HG02884 (cell line): ENCODE data around the gene CUX1.
"Not testable (repeated sequence)": the region's sequence is repeated elsewhere in the genome, so short reads cannot be mapped to it uniquely, and the experiment has no call there.

Source experiments
- ATAC-seq: cut with Tn5 transposase; IDR thresholded peaks from one replicate; pipeline ENCODE4 v1.9.1; 2021; ENCODE audit warnings: mild to moderate bottlenecking, moderate library complexity; ENCODE audit not compliant: unreplicated experiment

CUX1 gene

DNA sequence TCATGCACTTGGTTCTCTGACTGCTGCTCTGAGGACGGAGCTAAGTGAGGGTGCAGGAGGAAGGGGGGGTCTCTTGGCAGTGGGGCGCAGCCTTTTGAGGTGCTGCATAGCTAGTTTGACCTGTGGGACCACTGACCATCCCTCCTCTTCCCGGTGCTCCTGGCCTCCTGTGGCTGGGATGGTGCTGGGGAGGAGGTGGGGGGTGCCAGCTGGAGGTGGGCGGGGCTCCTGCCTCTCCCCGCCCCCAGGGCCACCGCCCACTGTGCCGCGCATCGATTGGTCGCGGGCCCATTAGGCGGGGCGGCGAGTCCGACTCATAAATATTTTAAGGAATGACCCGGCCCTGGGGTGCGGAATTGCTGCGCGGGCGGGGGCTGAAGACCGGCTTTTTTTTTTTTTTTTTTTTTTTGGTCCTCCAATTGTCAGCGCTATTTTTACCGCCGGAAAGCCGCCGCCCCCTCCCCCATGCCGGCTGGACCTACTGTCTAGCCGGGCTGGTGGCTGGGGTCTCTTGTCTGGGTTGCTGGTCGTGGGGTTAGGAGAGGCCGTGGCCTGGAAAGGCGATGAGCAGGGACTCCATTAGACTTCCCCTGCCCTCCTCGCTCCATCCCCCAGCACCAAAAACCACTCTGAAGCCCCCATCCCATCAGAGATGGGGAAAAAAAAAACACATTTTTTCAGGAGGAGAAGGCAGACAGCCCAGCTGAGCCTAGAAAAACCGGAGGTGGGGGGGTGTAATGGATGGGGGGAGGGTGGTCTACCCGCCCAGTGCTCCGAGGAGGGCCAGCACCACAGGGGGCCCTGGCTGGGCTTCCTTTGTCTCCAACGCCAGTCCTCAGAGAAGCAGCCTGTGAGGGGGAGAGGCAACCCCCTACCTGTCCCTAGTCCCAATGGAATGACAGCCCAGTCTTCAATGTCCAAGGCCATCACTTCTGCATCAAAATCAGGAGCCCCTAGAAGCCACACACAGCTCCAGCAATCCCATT is 475.7 kb downstream of the CUX1 start:
- ATAC-seq: no peak

DNA sequence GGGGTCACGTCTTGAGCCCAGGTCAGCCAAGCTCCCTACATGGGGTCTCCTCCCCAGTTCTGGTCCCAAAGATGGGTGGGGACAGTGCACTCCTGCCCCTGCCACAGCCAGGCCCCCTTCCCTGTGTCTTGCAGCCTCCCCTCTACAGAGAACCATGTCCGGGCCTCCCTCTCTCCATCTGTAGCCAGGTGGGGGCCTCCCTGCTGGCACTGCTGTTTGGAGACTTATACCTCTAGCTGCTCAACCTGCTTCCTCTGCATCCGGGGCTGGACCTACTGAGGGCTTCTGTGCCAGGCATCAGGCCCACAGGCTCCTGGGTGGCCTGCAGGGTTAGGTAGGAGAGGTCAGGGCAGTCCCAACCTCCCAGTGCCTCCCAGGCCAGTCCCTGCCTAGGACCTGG is 477.2 kb downstream of the CUX1 start:
- no peak for ATAC-seq

- no peak for ATAC-seq
Measured at GRCh38 chr7:102295346-102296178, 478.1 kb downstream of the CUX1 start.

GRCh38 chr7:102296179-102296438 is 478.7 kb downstream of the CUX1 start:
- ATAC-seq: no peak

GRCh38 chr7:102296514-102296913 is 479.1 kb downstream of the CUX1 start:
- ATAC-seq: no peak

DNA sequence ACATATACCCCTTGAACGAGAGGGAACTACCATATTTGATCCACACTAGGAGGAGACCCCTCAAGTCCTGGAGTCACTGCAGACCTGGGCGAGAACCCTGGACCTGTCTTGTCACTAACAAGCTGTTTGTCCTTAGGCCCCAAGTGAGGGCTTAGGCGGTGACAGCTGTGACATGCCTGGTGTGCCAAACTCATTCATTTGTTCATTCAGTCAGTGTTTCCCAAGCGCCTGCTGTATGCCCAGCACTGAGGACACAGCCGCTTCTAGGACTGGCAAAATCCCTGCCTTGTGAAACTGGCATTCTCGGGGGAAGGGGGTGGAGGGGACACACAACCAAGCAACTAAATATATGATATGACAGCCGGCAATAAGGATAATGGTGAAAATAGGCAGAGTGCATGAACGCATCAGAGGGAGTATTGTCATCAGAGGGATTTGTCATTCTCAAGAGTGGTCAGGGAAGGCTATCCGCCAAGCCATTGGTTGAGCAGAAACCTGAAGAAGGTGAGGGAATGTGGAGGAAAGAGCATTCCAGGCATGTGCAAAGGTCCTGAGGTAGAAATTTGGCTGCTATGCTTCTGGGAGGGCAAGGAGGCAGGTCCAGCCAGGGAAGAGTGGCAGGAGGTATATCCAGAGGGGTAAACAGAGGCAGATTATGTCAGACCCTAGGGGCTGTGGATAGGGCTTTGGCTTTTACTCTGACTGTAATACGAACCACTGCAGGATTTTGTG is 480.2 kb downstream of the CUX1 start:
- no peak for ATAC-seq

- no peak for ATAC-seq
Measured at GRCh38 chr7:102300643-102301221, 483.3 kb downstream of the CUX1 start.

DNA sequence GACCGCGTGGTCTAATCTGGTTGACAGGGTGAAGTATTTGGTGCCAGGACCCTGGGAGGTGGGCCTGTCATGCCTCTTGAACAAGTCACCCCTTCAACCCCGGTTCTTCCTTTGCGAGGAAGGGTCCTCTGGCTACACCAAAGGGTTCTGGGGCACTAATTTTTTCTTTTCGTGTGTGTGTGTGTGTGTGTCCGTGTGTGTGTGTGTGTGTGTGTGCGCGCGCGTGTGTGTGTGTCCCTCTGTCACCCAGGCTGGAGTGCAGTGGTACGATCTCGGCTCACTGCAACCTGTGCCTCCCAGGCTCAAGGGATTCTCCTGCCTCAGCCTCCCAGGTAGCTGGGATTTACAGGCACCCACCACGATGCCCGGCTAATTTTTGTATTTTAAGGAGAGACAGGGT is 483.9 kb downstream of the CUX1 start:
- ATAC-seq: not testable (repeated sequence)

GRCh38 chr7:102302025-102302424 is 484.6 kb downstream of the CUX1 start:
- ATAC-seq: no peak

DNA sequence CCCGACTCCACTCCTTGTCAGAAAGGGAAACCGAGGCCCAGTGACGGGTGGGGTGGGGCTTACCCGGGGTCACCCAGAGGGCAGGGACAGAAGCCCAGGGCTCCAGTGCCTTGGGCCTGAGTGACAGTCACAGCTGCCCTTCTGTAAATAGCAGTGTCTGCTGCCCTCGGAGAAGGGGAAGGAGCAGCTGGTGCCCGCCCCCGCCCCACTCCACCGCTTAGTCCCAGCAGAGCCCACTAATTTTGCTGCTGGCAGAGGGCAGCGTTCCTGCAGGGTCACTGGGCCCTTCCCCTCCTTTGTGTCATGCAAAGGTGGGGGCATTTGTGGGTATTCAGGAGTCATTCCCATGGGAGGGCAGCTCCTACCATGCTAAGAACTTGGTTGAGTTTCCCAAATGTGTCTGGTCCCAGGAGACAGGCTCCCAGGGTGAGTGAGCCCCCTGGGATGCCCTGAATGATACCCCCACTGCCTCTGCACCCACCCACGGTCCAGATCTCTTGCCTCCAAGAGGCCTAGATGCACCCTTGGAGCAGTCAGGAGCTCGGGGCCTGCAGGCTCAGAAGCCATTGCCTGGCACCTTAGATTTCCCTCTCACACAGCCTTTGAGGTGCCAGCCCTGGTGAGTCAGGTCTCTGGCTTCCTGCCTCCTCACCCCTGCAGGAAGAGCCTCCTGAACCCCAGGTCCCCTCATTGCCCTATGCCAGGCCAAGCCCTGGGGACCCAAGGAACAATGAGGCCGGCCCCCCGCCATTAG is 486.4 kb downstream of the CUX1 start:
- no peak for ATAC-seq

- no peak for ATAC-seq
Measured at GRCh38 chr7:102304668-102305067, 487.2 kb downstream of the CUX1 start.

GRCh38 chr7:102305414-102306268 is 488.2 kb downstream of the CUX1 start:
- peak; percentile 47 for ATAC-seq

DNA sequence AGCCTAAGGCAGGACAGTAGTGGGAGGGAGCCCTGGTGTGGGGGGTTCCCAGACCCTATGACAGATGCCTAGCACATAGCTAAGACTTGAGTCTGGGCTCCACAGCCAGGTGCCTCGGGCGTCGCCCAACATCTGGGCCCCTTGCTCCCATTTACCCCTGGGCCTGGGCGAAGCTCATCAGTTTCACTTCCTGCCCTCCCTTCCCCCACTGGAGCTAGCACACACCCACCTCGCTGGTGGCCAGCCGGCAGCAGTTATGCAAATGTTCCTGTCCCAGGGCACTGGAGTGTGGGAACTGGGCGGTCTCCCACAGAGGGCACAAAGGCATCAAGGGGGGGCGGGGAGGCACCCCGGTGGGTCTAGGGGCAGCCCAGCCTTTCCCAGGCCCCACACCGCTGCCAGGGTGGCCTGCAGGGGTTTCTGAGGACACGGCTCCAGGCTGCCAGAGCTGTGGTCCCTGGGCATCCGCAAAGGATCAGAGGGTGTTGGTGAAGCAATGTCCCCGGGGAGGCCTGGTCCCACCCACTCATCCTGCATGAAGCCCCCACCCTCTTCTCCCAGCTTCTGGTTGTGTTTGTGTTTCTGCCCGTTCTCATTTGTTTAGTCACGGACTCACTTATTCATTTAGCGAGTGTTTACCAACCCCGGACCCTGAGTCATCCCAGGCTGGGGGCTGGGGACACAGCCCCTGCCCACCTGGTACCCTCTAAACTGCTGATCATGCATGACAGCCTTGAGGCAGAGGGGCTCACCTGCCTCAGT is 489.7 kb downstream of the CUX1 start:
- ATAC-seq: peak; percentile 56

DNA sequence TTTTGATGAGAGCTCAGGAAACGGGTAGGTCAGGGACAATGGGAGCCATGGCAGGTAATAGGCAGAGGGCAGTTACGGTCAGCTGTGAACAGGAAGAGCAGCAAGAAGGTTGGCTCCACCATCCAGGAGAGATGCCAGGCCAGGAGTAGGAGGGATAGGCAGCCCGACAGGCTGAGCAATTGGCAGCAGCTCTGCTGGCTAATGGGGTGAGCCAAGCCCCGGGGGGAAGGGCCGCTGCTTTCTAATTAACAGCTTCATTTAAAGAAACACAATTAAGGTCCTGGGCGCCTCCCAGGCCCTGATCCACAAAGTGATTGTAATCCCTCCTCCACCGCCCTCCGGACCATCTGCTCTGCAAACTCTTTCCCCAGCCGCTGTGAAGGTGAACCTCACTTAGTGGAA is 493.0 kb downstream of the CUX1 start:
- ATAC-seq: no peak

DNA sequence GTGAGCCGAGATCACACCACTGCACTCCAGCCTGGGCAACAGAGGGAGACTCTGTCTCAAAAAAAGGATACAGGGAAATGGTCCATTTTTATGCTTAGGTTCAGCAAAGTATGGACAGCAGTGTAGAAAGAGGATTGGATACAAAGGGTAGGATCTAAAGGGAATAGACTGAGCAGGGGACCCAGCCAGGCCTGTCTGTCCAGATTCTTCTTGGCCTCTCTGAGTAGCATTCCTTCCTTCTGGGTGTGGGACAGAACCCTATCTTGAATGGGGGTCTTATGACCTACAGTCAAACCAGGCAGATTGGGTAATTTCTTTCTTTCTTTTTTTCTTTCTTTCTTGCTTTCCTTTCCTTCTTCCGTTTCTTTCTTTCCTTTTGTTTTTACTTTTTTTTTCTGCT is 494.9 kb downstream of the CUX1 start:
- no peak for ATAC-seq

- ATAC-seq: no peak
Measured at GRCh38 chr7:102313997-102314780, 496.8 kb downstream of the CUX1 start.

DNA sequence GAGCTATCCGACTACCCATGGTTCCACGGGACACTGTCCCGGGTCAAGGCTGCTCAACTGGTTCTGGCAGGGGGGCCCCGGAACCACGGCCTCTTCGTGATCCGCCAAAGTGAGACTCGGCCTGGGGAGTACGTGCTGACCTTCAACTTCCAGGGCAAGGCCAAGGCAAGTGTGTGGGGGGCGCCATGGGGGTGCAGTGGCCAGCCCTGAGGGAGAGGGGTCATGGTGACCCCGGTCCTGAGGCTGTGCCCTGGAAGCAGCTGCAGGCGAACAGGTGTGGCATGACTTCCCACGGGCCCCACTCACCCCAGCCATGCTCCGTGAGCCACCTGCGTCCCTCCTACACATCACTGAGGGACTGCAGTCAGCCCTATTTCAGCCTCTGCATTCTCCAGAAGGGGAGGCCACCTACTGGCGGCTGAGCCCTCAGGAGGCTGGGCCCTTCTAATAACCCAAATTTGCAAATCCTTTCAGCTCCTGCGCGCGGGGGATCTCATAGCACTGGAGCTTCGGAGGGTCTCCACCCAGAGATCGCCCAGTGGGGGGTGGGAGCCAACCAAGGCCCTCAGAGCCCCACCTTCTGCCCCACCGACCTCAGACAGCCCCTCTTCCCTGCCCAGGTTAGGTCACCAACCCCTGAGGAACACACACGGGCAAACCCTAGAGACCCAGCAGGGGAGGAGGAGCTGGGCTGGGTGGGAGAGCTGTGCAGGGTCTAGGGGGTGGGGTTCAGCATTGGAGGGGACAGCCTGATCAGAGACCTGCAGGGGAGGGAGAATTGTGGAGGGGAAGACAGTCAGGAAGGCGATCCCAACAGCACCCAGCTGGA is 500.0 kb downstream of the CUX1 start:
- ATAC-seq: no peak
